Measurements from ENCODE around the gene GBF1.

GRCh38 chr10:102400076-102400475, 154.7 kb downstream of the GBF1 start:
- TF ChIP-seq CTCF (IDR thresholded peaks at IDR 0.05), result no peak
- TF ChIP-seq POLR2A (IDR thresholded peaks at IDR 0.05), result no peak

Data from stomach (tissue), 4 donors.